SU-DHL-6 (cell line): ENCODE results near the gene RARS2.
A peak's percentile ranks its signal among the peaks of the same experiment; 100 is the strongest.

Experiments used
- H2AFZ ChIP-seq: fragments of 200-600 bp; sonication (generic); 2 replicates; pipeline ENCODE4 v1.6.1; 2014; ENCODE audit warnings: low read depth, mild to moderate bottlenecking, moderate library complexity, mixed read lengths, antibody characterized with exemption, low read length; ENCODE audit not compliant: severe bottlenecking
- H3F3A ChIP-seq: fragments of 200-600 bp; shearing (Covaris generic); 2 replicates; pipeline ENCODE4 v1.6.0; 2016; ENCODE audit warnings: antibody characterized with exemption, mild to moderate bottlenecking; ENCODE audit not compliant: insufficient read depth
- H3K27ac ChIP-seq: fragments of 200-600 bp; sonication (generic); 2 replicates; pipeline ENCODE4 v1.5.1; 2016; ENCODE audit warnings: low read depth, mild to moderate bottlenecking, low read length, moderate library complexity, mixed read lengths
- H3K27me3 ChIP-seq: fragments of 200-600 bp; sonication (generic), shearing (Covaris generic); 2 replicates; pipeline ENCODE4 v1.6.0; 2014; ENCODE audit warnings: mild to moderate bottlenecking, low read length
- H3K36me3 ChIP-seq: fragments of 200-600 bp; sonication (generic); 2 replicates; pipeline ENCODE4 v1.6.1; 2014; ENCODE audit warnings: mild to moderate bottlenecking, low read length, mixed read lengths
- H3K4me2 ChIP-seq: fragments of 300-600, 200-600 bp; shearing (Covaris generic), sonication (generic); 2 replicates; pipeline ENCODE4 v1.6.0; 2014; ENCODE audit warnings: low read length, low read depth, mild to moderate bottlenecking; ENCODE audit not compliant: poor library complexity, severe bottlenecking
- H3K4me3 ChIP-seq: fragments of 200-600 bp; sonication (generic); 2 replicates; pipeline ENCODE4 v1.5.1; 2014; ENCODE audit warnings: antibody characterized with exemption, low read length, mild to moderate bottlenecking, mixed read lengths; ENCODE audit not compliant: insufficient read depth, poor library complexity, severe bottlenecking
- H3K79me2 ChIP-seq: fragments of 200-600 bp; sonication (generic); 2 replicates; pipeline ENCODE4 v1.6.1; 2014; ENCODE audit warnings: mild to moderate bottlenecking, low read length, moderate library complexity; ENCODE audit not compliant: insufficient read depth
- H3K9ac ChIP-seq: fragments of 200-600 bp; sonication (generic); 2 replicates; pipeline ENCODE4 v1.7.0; 2014; ENCODE audit warnings: mild to moderate bottlenecking, low read length
- H3K9me2 ChIP-seq: fragments of 200-600 bp; sonication (generic); replicated peaks from 2 replicates; pipeline ENCODE4 v1.6.1; 2014; ENCODE audit warnings: low read length; ENCODE audit not compliant: insufficient read depth
- H3K9me3 ChIP-seq: fragments of 200-600 bp; sonication (generic); 2 replicates; pipeline ENCODE4 v1.6.1; 2014; ENCODE audit warnings: low read length, mixed read lengths; ENCODE audit not compliant: insufficient read depth
- H4K20me1 ChIP-seq: fragments of 200-600 bp; sonication (generic); 2 replicates; pipeline ENCODE4 v1.6.1; 2014; ENCODE audit warnings: low read depth, mild to moderate bottlenecking, antibody characterized with exemption, low read length, moderate library complexity, mixed read lengths
- EZH2phosphoT487 ChIP-seq: fragments of 200-600 bp; sonication (generic), shearing (Covaris generic); conservative IDR thresholded peaks from 2 replicates; pipeline ENCODE4 v1.6.1; 2018; ENCODE audit warnings: mild to moderate bottlenecking, antibody characterized with exemption, low read length, moderate library complexity, mixed read lengths
- TF ChIP-seq, protein P1 (sequence below): fragments of 200-600 bp; sonication (generic); IDR thresholded peaks from one replicate; pipeline ENCODE4 v1.5.1; 2017; ENCODE audit warnings: antibody characterized with exemption, mild to moderate bottlenecking, low read length, moderate library complexity; ENCODE audit not compliant: insufficient read depth, poor library complexity, severe bottlenecking

Gene RARS2

GRCh38 chr6:87473419-87473903 is 116.3 kb downstream of the RARS2 start:
- Histone ChIP-seq H2AFZ (peak overlapping the region; percentile 99), H3F3A (peaks cover 6% of the 10 kb centered on the region; the same call in 1 of the 2 replicates), H3K9me3 (no peaks in the 10 kb centered on the region), H3K4me3 (peak overlapping the region; percentile 97), H3K9me2 (no peaks in the 10 kb centered on the region), H3K27ac (no peak overlapping the region), H3K4me2 (peak overlapping the region; percentile 78), H4K20me1 (no peaks in the 10 kb centered on the region), H3K79me2 (peaks cover 6% of the 10 kb centered on the region; the same call in 1 of the 2 replicates), H3K27me3 (no peaks in the 10 kb centered on the region), H3K9ac (peak overlapping the region; percentile 88), H3K36me3 (no peaks in the 10 kb centered on the region)
- TF ChIP-seq, protein P1, sequence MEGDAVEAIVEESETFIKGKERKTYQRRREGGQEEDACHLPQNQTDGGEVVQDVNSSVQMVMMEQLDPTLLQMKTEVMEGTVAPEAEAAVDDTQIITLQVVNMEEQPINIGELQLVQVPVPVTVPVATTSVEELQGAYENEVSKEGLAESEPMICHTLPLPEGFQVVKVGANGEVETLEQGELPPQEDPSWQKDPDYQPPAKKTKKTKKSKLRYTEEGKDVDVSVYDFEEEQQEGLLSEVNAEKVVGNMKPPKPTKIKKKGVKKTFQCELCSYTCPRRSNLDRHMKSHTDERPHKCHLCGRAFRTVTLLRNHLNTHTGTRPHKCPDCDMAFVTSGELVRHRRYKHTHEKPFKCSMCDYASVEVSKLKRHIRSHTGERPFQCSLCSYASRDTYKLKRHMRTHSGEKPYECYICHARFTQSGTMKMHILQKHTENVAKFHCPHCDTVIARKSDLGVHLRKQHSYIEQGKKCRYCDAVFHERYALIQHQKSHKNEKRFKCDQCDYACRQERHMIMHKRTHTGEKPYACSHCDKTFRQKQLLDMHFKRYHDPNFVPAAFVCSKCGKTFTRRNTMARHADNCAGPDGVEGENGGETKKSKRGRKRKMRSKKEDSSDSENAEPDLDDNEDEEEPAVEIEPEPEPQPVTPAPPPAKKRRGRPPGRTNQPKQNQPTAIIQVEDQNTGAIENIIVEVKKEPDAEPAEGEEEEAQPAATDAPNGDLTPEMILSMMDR, result no peak
- TF ChIP-seq EZH2phosphoT487, result no peak

GRCh38 chr6:87472525-87473418 is 117.0 kb downstream of the RARS2 start, which contains the start of gene SLC35A1:
SLC35A1 (plus strand) TSS chr6:87472974; CDS start chr6:87473004, 30 bp downstream.
- no peaks in the 10 kb centered on the region for H3K9me2 ChIP-seq
- H3K4me2 ChIP-seq, result peak within 1 kb of the TSS; percentile 78
- peaks cover 6% of the 10 kb centered on the region; the same call in 1 of the 2 replicates for H3K79me2 ChIP-seq
- no peaks in the 10 kb centered on the region for H4K20me1 ChIP-seq
- H2AFZ ChIP-seq, result peak within 1 kb of the TSS; percentile 99
- peak within 1 kb of the TSS; percentile 69 for H3K27ac ChIP-seq
- H3K36me3 ChIP-seq, result no peaks in the 10 kb centered on the region
- no peak for TF ChIP-seq EZH2phosphoT487
- TF ChIP-seq, protein P1, result no peak
- H3K9me3 ChIP-seq, result no peaks in the 10 kb centered on the region
- H3K4me3 ChIP-seq, result peak within 1 kb of the TSS; percentile 97
- H3F3A ChIP-seq, result peaks cover 6% of the 10 kb centered on the region; the same call in 1 of the 2 replicates
- peak within 1 kb of the TSS; percentile 88 for H3K9ac ChIP-seq
- H3K27me3 ChIP-seq, result no peaks in the 10 kb centered on the region

- Histone ChIP-seq H3K4me3 (no peak overlapping the region), H3K27me3 (no peaks in the 10 kb centered on the region), H3K79me2 (no peaks in the 10 kb centered on the region), H3K4me2 (no peak overlapping the region), H3F3A (no peaks in the 10 kb centered on the region), H3K9me3 (no peaks in the 10 kb centered on the region), H4K20me1 (no peaks in the 10 kb centered on the region), H3K27ac (no peak overlapping the region), H3K36me3 (no peaks in the 10 kb centered on the region), H2AFZ (no peak overlapping the region), H3K9me2 (no peaks in the 10 kb centered on the region), H3K9ac (no peak overlapping the region)
- TF ChIP-seq, protein P1, result no peak
- no peak for TF ChIP-seq EZH2phosphoT487
Measured at GRCh38 chr6:87465051-87465450, 124.7 kb downstream of the RARS2 start.
